Measurements from ENCODE around the gene PCDHGB2.

DNA sequence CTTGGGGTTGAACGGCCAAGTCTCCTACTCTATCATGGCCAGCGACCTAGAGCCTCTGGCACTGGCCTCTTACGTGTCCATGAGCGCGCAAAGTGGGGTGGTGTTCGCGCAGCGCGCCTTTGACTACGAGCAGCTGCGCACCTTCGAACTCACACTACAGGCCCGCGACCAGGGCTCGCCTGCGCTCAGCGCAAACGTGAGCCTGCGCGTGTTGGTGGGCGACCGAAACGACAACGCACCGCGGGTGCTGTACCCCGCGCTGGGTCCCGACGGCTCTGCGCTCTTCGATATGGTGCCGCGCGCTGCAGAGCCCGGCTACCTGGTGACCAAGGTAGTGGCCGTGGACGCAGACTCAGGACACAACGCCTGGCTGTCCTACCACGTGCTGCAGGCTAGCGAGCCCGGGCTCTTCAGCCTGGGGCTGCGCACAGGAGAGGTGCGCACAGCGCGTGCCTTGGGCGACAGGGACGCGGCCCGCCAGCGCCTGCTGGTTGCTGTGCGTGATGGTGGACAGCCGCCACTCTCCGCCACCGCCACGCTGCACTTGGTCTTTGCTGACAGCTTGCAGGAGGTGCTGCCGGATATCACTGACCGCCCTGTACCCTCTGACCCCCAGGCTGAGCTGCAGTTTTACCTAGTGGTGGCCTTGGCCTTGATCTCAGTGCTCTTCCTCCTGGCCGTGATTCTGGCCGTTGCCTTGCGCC, 39.9 kb downstream of the PCDHGB2 start:
- TF ChIP-seq POLR2A (IDR thresholded peaks at IDR 0.05; ENCODE audit: low read depth) = no peak
- no peak for TF ChIP-seq POLR2AphosphoS5 (IDR thresholded peaks at IDR 0.05)

Data from esophagus muscularis mucosa (tissue), 2 donors.